Left lung (tissue), 10 donors: Measurements from ENCODE around the gene ITGB6. TPM values are rescaled to one million over a fixed set of nuclear protein-coding genes. Genes with fewer than 3 reads are reported as not detected.

Source experiments
- ATAC-seq: fragments of 200-7000 bp; cut with Tn5 transposase; one replicate; pipeline ENCODE4 v1.9.1; 2020; ENCODE audit warnings: moderate library complexity
- DNase-seq, 4 donors: peaks; one replicate each; pipeline ENCODE4 v3.0.0-alpha.2; 2013 to 2020
- H3K27ac ChIP-seq, 2 donors: fragments of 200-600 bp; sonication (generic) in 1 of 2; one replicate each; pipeline versions ENCODE4 v1.5.0 to v1.8.0; 2020 to 2021
- H3K27me3 ChIP-seq, 2 donors: fragments of 200-600 bp; sonication (generic) in 1 of 2; one replicate each; pipeline versions ENCODE4 v1.5.0 to v1.8.0; 2020 to 2021
- H3K36me3 ChIP-seq, 2 donors: fragments of 200-600 bp; sonication (generic) in 1 of 2; one replicate each; pipeline versions ENCODE4 v1.5.0 to v1.8.0; 2020 to 2021
- H3K4me1 ChIP-seq, 2 donors: fragments of 200-600 bp; one replicate each; pipeline ENCODE4 v1.8.0; 2021
- H3K4me3 ChIP-seq, 2 donors: fragments of 200-600 bp; sonication (generic) in 1 of 2; one replicate each; pipeline versions ENCODE4 v1.5.0 to v1.8.0; 2020 to 2021; ENCODE audit warnings: mild to moderate bottlenecking in 1 of 2
- H3K9me3 ChIP-seq, 2 donors: fragments of 200-600 bp; sonication (generic) in 1 of 2; one replicate each; pipeline versions ENCODE4 v1.5.0 to v1.8.0; 2020 to 2021
- intact Hi-C, 2 donors: fragments of 100-400 bp; cut with DNase I; formaldehyde crosslinking; loops; one replicate each; pipeline versions ENCODE4 v1.11.2 to v1.14.2; 2022
- polyA plus RNA-seq, 6 donors: library from polyadenylated mRNA; unstranded; fragments of 120-200 nt; gene quantifications; one replicate each; pipeline ENCODE4 v1.2.1, GENCODE V29; 2013; ENCODE audit not compliant: insufficient read length in 6 of 6
- total RNA-seq, 2 donors: library from RNA; stranded (reverse); fragmentation: NEBNext Ultra II Directional; extraction: Animal tissue kit (Norgen Biotek cat#: 25700); gene quantifications; one replicate each; pipeline ENCODE4 v1.2.1, GENCODE V29; 2021
- TF ChIP-seq, protein P1 (sequence below), 2 donors: fragments of 200-600 bp; sonication (generic) in 1 of 2; IDR thresholded peaks; one replicate each; pipeline versions ENCODE4 v1.5.0 to v1.8.0; 2021; ENCODE audit warnings: antibody characterized with exemption in 2 of 2
- donor health status: DM: no; HTN: yes; CAD: no.
- donor health status: DM: no; HTN: no; CAD: no.

Gene ITGB6
- total and polyA plus RNA-seq, 8 donors: 4.4 to 227 (median 8.5) TPM

DNA sequence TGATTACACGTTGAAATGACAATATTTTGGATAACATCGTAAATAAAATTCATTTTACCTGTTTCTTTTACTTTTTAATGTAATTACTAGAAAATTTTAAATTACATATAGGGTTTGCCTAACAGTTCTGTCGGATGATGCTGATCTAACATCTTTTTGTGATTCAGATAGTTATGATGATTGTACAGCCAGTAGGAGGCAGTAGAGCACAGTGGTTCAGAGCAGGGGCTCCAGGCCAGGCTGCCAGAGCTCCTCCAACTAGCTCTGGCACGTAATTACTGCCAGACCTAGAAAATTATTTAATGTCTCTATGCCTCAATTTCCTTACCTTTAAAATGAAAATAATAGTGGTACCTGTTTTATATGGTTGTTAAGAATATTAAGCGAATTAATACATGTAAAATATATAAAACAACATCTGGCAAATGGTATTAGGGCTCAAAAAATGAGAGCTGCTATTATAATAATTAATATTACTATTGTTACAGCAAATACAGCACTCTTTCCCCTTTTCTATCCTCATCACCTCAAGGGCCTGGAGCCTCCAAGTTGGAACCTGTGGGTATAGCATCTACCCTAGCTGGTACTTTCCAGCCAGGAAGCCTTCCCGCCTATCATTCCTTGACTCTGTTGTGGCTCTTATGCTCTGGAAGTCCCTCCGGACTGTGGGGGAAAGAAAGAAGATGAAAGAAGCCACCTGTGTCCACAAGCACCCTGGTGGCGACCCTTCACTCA is 90.0 kb downstream of the ITGB6 start:
- ATAC-seq (peak; percentile 96), DNase-seq (peak in 3 of 4 donors; percentile 40 to 85 (median 61))
- TF ChIP-seq, protein P1, sequence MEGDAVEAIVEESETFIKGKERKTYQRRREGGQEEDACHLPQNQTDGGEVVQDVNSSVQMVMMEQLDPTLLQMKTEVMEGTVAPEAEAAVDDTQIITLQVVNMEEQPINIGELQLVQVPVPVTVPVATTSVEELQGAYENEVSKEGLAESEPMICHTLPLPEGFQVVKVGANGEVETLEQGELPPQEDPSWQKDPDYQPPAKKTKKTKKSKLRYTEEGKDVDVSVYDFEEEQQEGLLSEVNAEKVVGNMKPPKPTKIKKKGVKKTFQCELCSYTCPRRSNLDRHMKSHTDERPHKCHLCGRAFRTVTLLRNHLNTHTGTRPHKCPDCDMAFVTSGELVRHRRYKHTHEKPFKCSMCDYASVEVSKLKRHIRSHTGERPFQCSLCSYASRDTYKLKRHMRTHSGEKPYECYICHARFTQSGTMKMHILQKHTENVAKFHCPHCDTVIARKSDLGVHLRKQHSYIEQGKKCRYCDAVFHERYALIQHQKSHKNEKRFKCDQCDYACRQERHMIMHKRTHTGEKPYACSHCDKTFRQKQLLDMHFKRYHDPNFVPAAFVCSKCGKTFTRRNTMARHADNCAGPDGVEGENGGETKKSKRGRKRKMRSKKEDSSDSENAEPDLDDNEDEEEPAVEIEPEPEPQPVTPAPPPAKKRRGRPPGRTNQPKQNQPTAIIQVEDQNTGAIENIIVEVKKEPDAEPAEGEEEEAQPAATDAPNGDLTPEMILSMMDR (IDR thresholded peaks at IDR 0.05): peak; percentile 56 to 67
- H3K4me1 ChIP-seq: no peaks in the 10 kb centered on the region
- H3K27ac ChIP-seq: no peak overlapping the region
- no peaks in the 10 kb centered on the region for H3K36me3 ChIP-seq
- H3K9me3 ChIP-seq: no peaks in the 10 kb centered on the region
- intact Hi-C loops: loop anchor here in 1 of 2 donors (5.0 kb wide), 1 partner anchor 882 kb away; no protein-coding TSS in a partner anchor
- H3K27me3 ChIP-seq: no peaks in the 10 kb centered on the region
- H3K4me3 ChIP-seq: no peak overlapping the region

DNA sequence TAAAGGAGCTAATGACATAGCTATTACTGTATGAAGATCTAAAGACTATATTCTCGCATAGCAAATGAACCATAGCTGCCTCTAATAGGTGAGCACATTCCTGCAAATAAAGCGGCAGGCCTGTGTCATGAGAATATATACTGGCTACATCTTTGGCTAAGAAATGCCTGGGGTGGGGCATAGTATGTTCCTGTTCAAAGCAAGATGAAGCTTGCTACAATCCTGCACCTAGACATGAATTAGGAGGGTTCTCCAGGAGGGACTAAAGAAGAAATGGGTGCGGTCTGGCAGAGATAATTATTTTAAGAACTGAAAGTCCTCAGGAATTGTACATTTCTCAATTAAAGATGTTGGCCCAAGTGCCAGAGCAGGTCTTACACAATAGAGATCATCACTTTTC is 90.8 kb downstream of the ITGB6 start:
- TF ChIP-seq, protein P1 (IDR thresholded peaks at IDR 0.05): no peak
- Histone ChIP-seq H3K9me3 (no peaks in the 10 kb centered on the region), H3K36me3 (no peaks in the 10 kb centered on the region), H3K4me3 (no peak overlapping the region), H3K4me1 (no peaks in the 10 kb centered on the region), H3K27me3 (no peaks in the 10 kb centered on the region), H3K27ac (no peak overlapping the region)
- ATAC-seq: no peak
- intact Hi-C loops: no loop called here
- no peak for DNase-seq

DNA sequence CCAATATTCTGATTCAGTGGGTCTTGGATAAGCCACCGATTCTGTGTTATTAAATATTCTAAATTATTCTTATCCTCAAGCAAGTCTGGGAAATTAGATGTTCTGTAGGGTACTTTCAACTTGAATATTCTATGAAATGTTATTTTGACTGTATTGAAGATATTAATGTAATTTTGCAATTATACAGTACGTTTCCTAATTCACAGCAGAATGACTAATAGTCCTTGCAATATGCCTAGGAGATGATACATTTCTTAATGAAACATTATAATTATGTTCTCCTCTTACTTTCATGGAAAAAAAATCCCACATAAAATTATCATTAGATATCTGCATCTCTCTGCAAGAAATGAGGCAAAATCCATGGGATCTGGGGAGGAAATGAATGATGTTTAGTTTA is 91.4 kb downstream of the ITGB6 start:
- Histone ChIP-seq H3K27me3 (no peaks in the 10 kb centered on the region), H3K27ac (no peak overlapping the region), H3K36me3 (no peaks in the 10 kb centered on the region), H3K4me1 (no peaks in the 10 kb centered on the region), H3K9me3 (no peaks in the 10 kb centered on the region), H3K4me3 (no peak overlapping the region)
- TF ChIP-seq, protein P1 (IDR thresholded peaks at IDR 0.05): no peak
- ATAC-seq (no peak), DNase-seq (no peak)
- intact Hi-C loops: no loop called here

DNA sequence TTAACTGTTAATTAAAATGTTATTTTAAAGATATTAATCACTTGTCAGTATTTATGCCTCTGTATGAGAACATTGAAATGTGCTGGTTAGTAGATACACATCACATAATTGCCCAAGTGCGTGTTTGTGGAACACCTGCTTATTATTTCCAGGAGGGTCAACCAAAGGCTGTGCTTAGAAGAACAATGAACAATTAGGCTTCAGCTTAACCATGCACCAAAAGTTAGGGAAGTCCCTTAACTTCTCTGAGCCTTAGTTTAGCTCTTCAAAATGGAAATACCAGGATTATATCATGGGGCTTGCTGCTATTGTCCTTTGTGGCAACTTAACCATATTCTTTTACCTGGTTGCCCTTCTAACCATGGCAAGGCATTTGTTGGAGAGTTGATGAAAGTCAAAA is 94.7 kb downstream of the ITGB6 start:
- no peak overlapping the region for H3K27ac ChIP-seq
- DNase-seq: no peak
- TF ChIP-seq, protein P1 (IDR thresholded peaks at IDR 0.05): no peak
- no peak overlapping the region for H3K4me3 ChIP-seq
- no peaks in the 10 kb centered on the region for H3K27me3 ChIP-seq
- H3K36me3 ChIP-seq: no peaks in the 10 kb centered on the region
- ATAC-seq: no peak
- no peaks in the 10 kb centered on the region for H3K9me3 ChIP-seq
- intact Hi-C loops: no loop called here
- H3K4me1 ChIP-seq: no peaks in the 10 kb centered on the region

DNA sequence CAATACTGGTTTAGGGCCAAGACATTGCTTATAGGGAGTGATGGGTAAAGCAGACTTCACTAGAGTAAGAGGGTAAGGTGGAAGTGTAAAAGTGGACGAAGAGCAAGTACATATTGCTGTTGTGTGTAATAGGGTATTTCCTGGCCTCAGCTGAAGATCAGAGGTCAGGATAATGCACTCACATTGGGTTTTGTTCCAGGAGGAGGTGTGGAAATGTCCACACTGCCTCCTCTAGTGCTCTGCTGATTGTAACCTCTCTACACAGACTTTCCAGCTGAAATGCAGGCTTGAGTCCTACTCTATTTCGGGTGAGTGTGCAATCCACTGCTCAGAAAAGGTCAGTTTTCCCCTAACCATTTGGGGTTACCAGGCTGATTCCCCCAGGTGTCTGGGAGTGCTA is 96.0 kb downstream of the ITGB6 start:
- Histone ChIP-seq H3K36me3 (no peaks in the 10 kb centered on the region), H3K4me1 (no peaks in the 10 kb centered on the region), H3K27me3 (no peaks in the 10 kb centered on the region), H3K4me3 (no peak overlapping the region), H3K27ac (no peak overlapping the region), H3K9me3 (no peaks in the 10 kb centered on the region)
- no peak for DNase-seq
- intact Hi-C loops: no loop called here
- TF ChIP-seq, protein P1 (IDR thresholded peaks at IDR 0.05): no peak
- ATAC-seq: no peak
